ENCODE measurements around the gene KLHL1.
A peak's percentile ranks its signal among the peaks of the same experiment; 100 is the strongest.

Gene KLHL1

DNA sequence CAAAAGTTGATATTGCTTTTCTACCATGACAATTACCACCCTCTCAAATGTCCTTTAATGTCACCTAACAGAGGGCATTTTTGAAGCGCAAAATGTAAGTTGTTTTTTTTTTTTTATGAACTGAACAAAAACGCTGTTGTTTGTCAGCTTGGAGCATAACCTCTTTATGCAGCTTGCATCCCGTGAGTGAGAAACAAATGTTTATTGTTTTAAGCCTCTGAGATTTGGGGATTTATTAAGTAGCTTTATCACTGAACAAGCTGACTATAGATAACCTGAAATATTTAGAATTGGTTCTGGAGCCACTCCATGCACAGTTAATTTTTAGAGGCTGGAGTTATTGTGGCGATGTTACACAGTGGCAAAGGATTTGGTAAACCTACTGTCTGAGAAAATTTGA is 80.7 kb downstream of the KLHL1 start:
- no peak for DNase-seq
- intact Hi-C loops (cut with DNase I), result no loop called here

DNA sequence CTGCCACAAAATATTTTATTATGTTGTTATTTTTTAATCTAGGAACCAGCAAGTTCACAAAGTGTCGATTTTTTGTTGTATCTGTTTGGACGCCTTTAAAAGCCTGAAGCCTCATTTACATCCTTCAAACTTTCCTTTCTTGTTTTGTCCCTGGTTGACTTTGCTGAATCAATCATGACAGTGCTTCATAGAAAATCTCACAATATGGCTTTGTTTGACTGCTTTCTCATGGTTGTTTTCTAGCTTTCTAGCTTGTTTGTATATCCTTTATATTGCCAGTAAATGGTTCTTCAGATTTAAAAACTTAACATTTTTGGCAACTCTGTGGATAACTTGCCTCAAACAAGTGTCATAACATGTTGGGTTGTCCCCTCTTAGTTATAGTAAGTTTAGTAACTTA is 84.7 kb downstream of the KLHL1 start:
- DNase-seq, result no peak
- intact Hi-C loops (cut with DNase I), result no loop called here

DNA sequence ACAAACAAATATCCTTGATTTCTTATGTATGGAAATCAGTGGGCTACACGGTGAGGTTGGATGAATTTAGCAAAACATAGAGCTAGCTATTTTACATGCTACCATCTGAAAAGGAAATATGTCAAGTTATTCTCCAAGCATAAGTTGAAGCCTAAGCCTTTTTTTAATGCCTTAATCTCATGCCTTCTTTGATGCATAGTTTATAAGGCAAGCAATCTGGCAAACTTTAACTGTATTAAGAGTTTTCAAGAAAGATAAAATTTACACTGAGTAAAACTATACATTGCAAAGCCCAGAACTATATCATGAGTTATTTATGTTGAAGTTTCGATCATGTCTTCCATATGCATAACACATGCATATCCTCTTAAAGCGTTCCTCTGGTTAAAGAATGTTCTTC is 85.6 kb downstream of the KLHL1 start:
- intact Hi-C loops (cut with DNase I), result no loop called here
- no peak for DNase-seq

DNA sequence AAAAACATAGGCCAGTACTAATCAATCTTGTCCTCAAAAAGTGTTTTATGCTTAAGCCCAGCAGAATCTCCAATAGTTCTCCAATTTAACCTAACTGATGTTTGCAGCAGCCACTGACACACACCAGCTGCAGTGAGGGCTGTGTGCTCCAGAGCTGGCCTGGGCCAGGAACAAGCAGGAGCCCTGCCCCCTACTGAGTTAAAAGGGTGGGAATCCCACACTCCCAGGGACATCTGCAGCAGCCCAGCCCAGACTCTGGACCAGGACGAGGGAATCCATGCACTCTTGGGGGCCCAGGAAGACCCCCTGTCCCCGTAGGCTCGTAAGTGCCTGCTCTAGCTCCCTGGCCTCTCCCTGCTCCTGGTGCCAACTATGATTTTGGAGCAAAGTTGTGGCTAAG is 92.1 kb downstream of the KLHL1 start:
- intact Hi-C loops (cut with DNase I), result no loop called here
- no peak for DNase-seq

DNA sequence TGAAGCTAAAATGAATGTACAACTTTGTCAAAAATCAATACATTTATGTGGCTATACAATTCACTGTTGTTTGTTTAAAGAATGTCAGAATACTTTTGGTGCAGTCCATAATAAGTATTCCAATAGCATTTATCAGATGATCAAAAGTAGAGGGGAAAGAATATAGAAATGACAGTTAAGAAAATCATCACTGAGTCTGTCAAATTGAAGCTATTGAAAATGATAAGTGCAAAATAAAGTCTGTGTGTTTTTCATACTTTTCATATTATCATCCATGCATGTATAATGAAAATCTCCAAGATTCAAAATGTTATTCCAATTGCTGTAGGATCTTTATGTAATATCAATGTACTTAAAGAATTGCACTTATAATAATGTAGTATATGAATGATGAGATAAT is 93.9 kb downstream of the KLHL1 start:
- intact Hi-C loops (cut with DNase I), result no loop called here
- DNase-seq, result no peak

GRCh38 chr13:69999875-70000274 is 108.4 kb downstream of the KLHL1 start:
- intact Hi-C loops (cut with DNase I), result no loop called here
- no peak for DNase-seq

- no peak for DNase-seq
Observed at GRCh38 chr13:69997061-69997460, 111.2 kb downstream of the KLHL1 start.

DNA sequence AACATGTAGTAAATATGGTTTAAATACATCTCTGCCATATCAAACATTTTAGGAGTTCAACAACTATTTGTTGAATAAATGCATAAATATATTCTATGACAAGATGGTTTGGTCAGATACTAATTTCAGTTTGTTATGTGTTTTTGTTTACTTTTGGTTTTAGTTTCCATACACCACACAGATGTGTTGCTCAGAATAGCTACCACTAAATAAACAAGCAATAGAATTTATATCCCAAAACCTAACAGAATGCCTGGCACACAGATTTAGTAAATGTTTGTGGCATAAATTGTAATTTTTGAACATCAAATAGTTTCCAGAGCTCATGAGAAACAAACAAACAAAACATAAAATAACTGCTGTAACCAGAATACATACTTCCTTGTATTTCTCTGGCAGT is 127.5 kb downstream of the KLHL1 start:
- intact Hi-C loops (cut with DNase I), result no loop called here
- no peak for DNase-seq

More at GRCh38 chr13:69997061-69997460, 111.2 kb downstream of the KLHL1 start:
- intact Hi-C loops (cut with DNase I), result no loop called here

DNA sequence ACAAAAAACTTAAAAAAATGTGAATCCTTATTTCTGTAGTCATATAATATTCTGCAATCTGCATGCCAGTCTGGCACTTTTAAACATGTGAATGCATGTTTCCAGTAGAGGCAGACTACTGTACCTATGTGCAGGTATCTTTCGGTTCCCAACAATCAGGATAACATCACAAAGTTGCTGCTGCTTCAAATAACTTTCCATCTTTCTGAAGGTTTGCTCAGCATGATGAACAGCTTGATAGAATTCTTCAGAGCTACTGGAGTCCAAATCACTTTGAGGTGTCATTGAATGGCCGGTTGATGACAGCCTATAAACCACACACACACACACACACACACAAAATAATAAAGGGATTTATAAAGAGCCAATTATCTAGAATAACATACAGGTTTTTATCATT is 132.8 kb downstream of the KLHL1 start:
- no peak for DNase-seq
- intact Hi-C loops (cut with DNase I), result no loop called here

DNA sequence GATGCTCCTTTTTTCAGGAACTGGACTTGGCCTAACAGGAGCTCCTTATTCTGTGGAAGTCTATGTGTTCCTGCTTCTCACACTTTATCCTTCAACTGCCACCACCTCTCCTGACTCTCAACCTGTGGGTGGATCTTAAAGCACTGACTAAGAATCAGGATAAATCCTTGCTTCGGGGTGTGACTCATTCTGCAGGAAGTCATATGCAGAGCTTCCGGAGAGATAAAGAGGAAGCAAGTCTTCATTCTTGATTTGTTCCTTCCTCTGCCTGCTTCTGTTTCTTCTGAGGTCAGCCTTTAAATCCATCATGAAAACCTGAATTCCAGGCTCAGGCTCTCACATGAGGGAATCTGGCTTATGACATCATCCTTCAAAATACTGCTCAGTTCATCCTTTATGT is 137.7 kb downstream of the KLHL1 start:
- intact Hi-C loops (cut with DNase I), result no loop called here
- DNase-seq, result peak in 14 of 42 donors; percentile 2 to 59 (median 8)

GRCh38 chr13:69959046-69959445 is 149.2 kb downstream of the KLHL1 start:
- no peak for DNase-seq
- intact Hi-C loops (cut with DNase I), result no loop called here

- no peak for DNase-seq
- intact Hi-C loops (cut with DNase I), result no loop called here
Observed at GRCh38 chr13:69956839-69957238, 151.4 kb downstream of the KLHL1 start.

GRCh38 chr13:69956349-69956748 is 151.9 kb downstream of the KLHL1 start:
- DNase-seq, result no peak
- intact Hi-C loops (cut with DNase I), result no loop called here

DNA sequence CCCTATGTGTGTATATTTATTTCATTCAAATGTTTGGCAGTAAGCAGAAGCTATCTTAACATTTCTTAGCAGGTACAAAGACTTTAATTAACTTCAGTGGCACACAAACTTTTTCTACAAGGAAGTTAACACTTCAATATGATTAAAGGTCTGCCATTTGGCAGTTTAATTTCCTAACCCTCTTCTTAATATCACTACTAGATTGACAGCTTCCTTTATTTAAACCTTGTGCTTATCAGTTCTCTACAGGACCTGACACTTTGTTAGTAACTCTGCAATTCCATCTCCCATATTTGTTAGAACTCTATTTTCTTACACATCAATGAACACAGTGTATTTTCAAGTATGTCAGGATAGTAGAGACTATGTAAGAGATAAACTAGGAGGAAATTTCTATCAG is 153.0 kb downstream of the KLHL1 start:
- no peak for DNase-seq
- intact Hi-C loops (cut with DNase I), result no loop called here

- intact Hi-C loops (cut with DNase I), result no loop called here
- DNase-seq, result no peak
Observed at GRCh38 chr13:69951412-69951811, 156.8 kb downstream of the KLHL1 start.

DNA sequence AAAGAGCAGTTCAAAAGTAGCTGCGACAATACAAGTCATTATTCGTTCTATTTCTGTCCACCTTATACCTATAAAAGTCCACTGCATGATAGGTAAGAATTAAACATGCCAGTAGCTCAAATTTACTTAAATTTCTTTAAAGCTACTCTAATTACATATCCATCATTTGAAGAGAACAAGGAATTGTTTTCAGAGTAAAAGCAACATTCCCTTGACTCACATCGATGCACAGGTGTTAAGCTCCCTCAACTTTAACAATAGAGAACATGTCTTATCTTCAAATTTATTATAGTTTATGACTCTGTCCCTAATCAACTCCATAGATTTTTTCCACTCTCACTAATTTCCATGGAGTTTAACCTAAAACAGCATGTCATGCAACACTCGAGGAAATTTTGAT is 158.1 kb downstream of the KLHL1 start:
- DNase-seq, result no peak

DNA sequence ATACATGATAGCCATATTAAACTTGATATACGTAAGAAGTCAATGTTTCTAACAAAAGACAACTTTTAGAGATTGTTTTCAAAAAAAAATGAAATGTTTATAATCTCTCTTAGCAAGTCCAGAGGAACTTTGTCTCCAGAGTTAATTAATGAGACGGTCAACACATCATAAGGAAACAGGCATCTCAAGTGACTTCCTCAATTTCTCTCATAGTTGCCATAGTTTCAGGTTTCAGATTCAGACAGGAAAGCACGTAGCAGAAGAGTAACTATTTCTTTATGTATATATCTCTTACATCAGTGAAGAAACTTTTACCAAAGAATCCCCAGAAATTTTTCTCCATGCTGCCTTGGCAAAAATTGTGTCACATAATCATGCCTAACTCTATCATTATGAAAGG is 160.2 kb downstream of the KLHL1 start:
- intact Hi-C loops (cut with DNase I), result no loop called here
- DNase-seq, result no peak

More for the DNA sequence above, 158.1 kb downstream of the KLHL1 start:
- intact Hi-C loops (cut with DNase I), result no loop called here

- intact Hi-C loops (cut with DNase I), result no loop called here
- no peak for DNase-seq
Observed at GRCh38 chr13:69947582-69947981, 160.7 kb downstream of the KLHL1 start.

DNA sequence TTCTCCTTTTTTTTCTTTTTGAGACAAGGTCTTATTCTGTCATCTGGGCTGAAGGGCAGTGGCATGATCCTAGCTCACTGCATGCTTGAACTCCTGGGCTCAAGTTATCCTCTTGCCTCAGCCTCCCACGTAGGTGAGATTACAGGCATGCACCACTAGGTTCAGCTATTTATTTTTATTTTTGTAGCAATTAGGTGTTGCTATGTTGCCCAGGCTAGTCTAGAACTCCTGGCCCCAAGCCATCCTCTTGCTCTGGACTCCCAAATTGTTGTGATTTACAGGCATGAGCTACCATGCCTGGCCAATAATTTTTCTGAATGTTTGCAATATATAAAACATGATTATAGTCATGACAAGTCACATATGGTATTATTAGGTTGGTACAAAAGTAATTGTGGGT is 161.7 kb downstream of the KLHL1 start:
- no peak for DNase-seq
- intact Hi-C loops (cut with DNase I), result no loop called here

DNA sequence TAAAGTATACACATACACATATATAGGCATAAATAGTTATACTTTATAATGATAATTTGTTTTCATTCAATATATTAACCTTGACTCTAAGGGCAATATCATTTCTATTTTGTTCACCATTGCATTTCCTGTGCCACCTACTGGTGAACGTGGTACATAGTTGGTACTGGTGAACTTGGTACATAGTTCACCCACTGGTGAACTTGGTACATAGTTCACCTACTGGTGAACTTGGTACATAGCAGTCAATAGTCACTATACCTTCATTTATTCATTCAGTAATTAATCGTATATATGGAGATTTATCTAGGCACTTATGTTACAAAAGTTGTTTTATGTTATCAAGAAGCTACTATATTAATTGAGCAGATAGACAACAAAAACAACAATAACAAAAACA is 173.2 kb downstream of the KLHL1 start:
- intact Hi-C loops (cut with DNase I), result no loop called here
- no peak for DNase-seq

GRCh38 chr13:69928262-69928661 is 180.0 kb downstream of the KLHL1 start:
- intact Hi-C loops (cut with DNase I), result no loop called here
- no peak for DNase-seq

DNA sequence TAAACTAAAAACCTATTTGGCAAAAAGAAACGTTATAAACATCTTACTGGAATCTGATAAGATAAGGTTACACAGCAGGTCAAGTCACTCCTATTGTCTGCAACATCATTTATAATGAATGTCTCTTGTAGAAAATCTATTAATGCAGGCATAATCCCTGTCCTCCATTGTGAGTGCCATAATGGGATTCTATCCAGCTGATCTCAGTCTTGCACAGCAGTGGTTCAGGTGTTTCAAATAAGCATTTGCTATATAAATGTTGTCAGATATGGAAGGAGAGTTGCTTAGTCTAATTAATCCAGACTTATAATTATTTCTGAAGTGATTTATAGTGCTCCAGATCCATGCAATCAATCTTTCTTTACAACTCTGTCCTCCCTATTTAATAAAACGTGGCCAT is 187.1 kb downstream of the KLHL1 start:
- intact Hi-C loops (cut with DNase I), result no loop called here
- no peak for DNase-seq

All from head of caudate nucleus (tissue), 42 donors.